Activated CD4-positive, alpha-beta T cell treated with anti-CD3 and anti-CD28 coated beads for 24 hours (primary cell): ENCODE measurements around the gene DAPK1.

Source experiments
- DNase-seq, 2 donors: peaks; one replicate each; pipeline ENCODE4 v3.0.0-alpha.2; 2020; ENCODE audit warnings: low read depth in 2 of 2

DAPK1 gene

DNA sequence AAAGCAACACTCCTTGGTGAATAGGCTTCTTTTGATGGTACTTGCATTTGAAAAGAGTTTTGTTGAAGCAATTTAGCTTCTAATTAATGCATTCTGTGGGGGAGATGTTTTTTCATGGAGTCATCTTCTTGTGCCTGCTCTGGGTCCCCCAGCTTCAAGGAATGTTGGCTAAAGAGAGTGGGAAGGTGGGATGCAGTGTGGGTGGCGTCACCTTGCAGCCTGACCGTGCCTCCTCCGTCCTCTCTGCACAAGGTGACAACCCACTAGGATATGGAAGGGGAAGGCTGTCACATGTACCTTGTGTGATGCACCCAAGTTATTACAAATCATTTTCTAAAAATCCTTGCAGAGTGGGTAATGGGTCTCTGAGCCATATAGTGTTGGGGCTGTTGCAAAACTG lies 70.7 kb downstream of the DAPK1 start:
- no peak for DNase-seq

GRCh38 chr9:87569008-87569509 lies 71.4 kb downstream of the DAPK1 start:
- DNase-seq = no peak

GRCh38 chr9:87569518-87569917 lies 71.9 kb downstream of the DAPK1 start:
- DNase-seq = no peak

DNA sequence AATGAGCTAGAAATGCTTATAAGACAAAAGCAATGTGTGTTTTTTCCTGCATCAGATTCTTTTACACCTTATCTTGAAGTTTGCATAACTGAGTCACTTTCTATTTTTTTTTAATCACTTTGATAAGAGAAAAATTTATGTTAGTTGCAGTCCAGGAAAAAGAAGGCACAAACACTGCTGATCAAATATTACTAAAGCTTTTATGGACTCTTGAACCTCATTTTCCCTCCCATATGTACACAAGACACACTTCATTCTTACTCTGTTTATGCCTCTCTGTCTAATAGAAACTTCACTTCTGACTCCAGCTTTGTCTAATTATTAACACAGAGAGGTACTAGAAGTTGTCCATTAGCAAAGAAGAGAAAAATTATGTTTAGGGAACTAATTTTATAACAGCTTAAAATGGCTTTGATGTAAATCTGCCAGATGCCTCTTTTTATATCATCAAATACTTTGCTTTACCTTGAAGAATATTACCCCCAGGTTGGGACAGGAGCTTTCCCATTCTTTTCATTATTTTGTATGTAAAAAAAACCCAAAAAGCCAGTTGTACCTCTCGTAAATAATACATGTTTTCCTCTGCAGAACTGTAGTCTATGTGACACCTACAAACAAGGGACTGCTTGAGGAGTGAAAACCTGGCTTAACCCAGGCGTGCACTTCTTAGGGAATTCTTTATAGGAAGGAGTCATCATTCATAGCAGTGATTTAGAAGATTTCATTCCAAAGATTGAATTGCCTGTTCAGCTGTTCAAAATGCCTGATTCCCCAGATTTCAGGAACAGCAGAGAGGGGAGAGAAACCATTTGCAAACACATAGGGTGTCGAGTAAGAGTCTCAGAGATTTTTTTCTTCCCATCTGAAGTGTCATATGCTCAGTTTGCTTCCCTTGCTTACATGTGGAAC lies 72.6 kb downstream of the DAPK1 start:
- no peak for DNase-seq

DNA sequence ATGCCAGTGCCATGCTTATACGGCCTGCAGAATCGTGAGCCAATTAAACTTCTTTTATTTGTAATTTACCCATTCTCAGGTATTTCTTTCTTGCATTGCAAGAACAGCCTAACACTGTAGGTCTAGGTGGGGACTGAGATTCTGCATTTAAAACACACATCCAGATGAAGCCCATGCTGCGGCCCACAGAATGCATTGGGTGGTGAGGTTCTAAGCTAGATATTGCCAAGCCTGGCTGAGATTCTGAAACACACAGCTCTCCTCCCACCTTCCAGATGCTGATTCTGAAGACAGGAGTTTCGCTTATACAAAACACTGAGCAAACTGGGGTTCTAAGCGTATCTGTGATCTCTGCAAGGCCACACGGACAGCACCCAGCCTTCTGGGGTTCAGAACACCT lies 75.1 kb downstream of the DAPK1 start:
- DNase-seq = no peak

DNA sequence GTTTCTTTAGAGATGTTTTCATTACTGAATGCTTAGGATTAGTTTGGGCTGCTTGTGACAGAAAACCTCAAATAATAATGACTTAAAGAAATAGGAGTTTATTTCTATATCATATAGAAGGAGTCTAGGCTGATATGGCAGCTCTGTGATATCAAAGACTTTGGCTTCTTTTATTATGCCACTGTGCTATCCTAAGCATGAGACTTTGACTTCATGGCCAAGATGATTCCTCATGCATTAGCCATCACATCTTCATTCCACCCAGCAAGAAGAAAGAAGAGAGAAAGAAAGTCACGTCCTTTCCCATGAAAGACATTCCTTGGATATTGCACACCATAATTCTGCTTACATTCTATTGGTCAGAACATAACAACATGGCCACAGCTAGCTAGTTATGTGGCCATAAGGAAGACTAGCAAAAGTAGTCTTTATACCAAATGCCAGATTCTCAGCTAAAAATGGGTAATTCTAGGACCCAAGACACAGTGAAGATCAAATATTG lies 76.2 kb downstream of the DAPK1 start:
- DNase-seq = no peak

- no peak for DNase-seq
These were observed 80.1 kb downstream of the DAPK1 start for GRCh38 chr9:87577746-87578145.

GRCh38 chr9:87578625-87579024 lies 81.0 kb downstream of the DAPK1 start:
- no peak for DNase-seq

- no peak for DNase-seq
These were observed 82.3 kb downstream of the DAPK1 start for GRCh38 chr9:87579781-87580541.

DNA sequence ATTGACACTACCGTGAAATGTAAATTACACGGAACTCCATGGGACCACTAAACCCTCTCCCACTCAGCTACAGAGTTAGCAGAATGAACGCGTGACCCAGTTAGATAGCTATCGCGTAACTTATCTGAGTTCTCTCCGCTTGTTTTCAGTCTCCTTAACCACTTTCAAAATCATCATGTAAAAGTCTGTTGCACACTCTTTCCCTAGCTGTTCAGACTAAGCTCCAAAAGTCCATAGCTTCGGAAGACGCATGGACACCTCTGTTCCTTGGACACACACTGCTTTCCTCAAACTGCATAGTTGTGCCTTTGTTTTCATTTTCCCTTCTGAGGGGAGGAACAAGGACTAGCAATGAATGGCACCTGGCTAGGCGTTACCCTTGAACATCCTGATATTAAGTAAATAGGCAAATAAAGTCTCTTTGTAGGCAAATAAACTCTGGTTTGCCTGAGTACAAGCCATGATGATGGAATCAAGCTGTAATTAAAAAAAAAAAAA lies 83.3 kb downstream of the DAPK1 start:
- DNase-seq = no peak

DNA sequence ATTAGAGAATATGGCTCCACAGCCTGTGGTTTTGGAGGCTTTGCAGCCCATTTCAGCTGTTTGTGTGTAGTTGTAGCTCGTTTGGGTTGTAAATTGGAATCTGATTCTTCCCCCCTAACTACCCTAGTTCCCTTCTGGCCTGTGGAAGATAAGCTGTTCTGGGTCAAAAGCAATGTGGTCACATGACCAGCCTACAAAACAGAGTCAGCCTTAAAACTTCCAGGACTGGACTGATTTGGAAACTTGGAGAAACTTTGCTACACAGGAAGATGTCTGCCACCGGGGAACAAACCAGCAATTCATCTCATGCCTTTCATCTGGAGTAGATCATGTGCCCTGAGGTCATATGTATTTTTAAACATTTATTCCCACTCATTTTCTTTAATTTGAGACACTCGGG lies 83.8 kb downstream of the DAPK1 start:
- no peak for DNase-seq

DNA sequence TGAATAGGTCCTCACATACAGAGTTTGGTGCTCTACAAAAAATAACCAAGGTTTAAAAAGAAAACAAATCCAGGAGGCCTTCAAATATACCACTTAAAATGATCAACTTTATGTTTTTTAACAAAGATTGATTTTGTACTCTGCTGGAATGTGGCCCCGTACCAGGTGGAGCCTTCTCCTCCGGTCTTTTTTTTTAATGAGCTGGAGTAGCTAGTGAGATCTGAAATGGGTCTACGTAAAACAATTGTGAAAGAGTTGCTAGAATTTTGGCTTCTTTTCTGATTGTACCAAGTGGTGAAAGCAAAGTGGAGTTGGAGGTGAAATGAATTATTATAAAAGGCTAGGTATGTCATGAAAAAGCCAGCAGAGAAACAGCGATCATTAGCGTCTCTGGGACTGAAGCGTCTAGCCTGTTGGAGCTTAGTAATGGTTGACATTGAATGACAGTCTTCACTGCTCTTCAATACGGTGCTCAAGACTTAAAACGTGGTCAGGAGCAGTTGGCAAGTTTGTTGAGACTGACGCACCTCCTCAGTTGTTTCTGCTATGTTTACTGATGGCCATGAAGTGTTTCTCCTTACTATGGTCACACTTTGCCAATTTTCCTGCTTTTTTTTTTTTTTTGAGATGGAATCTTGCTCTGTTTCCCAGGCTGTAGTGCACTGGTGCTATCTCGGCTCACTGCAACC lies 84.4 kb downstream of the DAPK1 start:
- DNase-seq = no peak

DNA sequence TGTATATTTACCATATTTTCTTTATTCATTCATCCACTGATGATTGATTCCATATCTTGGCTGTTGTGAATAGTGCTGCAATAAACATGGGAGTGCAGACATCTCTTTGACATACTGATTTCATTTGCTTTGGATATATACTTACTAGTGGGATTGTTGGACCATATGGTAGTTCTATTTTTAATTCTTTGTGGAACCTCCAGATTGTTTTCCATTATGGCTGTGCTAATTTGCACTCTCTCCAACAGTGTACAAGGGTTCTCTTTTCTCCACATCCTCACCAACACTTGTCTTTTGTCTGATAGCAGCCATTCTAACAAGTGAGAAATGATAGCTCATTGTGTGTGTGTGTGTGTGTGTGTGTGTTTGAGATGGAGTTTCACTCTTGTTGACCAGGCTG lies 86.7 kb downstream of the DAPK1 start:
- DNase-seq = no peak

DNA sequence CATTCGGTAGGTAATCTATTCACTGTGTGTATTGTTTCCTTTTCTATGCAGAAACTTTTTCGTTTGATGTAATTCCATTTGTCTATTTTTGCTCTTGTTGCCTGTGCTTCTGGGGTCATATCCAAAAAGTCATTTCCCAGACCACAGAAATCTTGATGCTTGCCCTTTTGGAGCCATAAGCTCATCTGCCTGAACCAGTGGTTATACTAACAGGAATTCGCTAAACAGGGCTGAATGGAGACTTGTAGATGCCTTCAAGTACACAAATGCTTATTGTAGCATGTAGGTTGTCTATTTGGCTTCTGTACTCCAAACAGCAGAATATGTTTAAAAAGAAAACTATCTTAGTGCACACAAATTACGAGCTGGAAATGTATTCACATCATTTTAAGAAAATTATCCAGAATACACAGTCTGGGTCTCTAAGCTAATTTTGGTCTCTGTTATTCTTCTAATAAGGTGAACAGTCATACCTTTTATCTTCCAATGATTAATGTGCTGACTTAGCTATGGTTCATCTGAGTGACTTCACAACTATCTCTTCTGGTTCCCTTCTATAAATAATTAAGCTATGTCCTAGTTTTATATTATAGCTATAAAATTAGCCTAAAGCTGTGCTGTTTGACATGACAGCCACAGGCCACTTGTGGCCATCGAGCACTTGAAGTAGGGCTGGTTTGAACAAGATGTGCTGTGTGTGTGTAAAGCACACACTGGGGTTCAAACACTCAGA lies 87.6 kb downstream of the DAPK1 start:
- no peak for DNase-seq

DNA sequence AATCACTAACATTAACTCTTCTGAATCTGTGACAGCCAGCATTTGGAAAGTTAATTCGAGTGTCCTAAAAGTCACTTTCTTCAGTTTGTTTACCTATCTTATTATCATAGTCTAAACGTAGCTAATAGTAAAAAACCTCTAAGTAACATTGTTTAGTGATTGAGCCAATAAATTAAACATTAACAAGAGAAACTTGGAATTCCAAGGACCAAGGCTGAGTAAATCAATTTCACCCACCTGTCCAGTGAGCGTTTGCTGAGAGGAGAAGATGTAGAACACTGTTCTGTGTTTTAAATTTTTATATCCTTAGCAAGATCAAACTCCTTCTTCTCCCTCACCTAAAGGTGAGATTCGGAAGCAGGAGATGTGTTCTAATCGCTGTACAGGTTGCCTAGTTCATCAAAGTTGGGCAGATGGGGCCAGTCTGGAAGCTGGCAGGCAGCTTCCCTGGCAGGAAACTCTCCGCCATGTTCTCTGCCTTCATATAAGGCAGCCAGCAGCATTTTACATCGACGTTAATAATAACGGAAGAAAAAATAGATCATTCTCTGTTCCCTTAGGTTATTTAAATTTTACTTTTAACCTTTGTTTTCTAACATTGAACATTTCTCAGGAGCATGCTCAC lies 89.2 kb downstream of the DAPK1 start:
- no peak for DNase-seq

- no peak for DNase-seq
These were observed 89.7 kb downstream of the DAPK1 start for GRCh38 chr9:87587356-87587745.

- DNase-seq = no peak
These were observed 90.2 kb downstream of the DAPK1 start for GRCh38 chr9:87587864-87588263.

GRCh38 chr9:87588339-87588738 lies 90.7 kb downstream of the DAPK1 start:
- no peak for DNase-seq

DNA sequence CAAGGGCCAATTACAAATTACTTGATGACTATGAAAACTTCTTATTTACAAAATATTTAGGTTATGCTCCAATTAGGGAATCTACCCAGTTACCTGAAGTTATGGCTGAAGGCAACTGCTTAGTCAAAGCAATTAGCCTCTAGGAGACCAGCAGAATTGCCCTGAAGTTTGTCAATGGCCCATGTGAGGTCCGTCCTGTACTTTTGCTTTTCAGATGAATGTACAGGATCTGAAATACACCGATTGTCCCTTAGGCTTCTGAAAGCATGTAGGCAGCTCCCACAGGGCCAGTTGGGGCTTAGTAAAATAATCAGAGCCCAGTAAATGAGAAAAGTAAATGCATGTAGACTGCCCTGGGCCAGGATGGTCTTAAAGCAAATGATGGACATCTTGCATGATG lies 93.3 kb downstream of the DAPK1 start:
- DNase-seq = no peak

DNA sequence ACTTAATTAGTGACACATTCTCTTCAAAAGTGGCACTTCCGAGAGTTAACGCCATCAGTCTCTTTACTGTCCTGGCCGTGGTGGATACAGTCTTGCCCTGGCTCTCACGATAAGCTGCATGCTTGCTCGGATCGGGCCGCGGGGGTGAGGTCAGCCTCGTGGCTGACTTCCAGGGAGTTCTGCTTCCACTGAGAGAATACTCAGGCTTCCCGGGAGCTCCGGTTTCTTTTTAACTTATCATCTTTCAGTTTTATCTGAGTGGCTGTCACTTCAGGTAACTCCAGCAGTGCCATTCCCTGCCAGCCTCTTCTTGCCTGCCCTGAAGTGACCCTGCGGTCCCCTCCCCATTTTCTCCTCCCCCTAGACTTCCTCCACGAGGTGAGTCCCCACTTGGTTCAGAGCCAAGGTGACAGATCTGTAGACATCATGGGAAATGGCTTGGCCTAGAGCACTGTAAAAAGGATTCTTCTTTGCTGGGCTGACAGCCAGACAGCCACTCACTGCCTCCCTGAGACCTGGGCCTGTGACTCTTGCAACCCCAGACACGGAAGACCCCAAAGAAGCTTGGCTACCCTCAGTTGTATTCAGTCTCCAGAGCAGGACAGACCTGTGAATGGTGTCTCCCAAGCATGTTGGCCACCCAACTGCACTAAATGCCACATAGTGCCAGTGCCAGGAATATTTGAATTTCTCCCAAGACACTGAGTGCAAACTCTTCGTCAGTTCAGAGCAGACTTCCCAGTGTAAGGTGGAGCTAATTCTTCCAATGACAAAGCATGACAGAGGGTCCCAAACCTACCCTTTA lies 95.1 kb downstream of the DAPK1 start:
- DNase-seq = no peak
